ENCODE data around the gene SNAI1. TPM values are rescaled to one million over a fixed set of nuclear protein-coding genes. Genes with fewer than 3 reads are reported as not detected.
A peak's percentile ranks its signal among the peaks of the same experiment; 100 is the strongest.

SNAI1 gene
- total RNA-seq, 1 donor from 2014 or later, result 9.7 TPM

GRCh38 chr20:49978685-49979029 lies 4.1 kb upstream of the SNAI1 start:
- no peaks in the 10 kb centered on the region for H3K9me3 Mint-ChIP-seq
- peaks cover 16% of the 10 kb centered on the region for H3K4me1 Mint-ChIP-seq
- H3K36me3 Mint-ChIP-seq, result no peaks in the 10 kb centered on the region
- H3K27me3 Mint-ChIP-seq (ENCODE audit: low read depth), result peaks cover 35% of the 10 kb centered on the region
- DNase-seq (ENCODE audit: low spot score in 2 of 2, unreplicated experiment in 2 of 2), result no peak
- H3K4me3 Mint-ChIP-seq, result no peak overlapping the region
- no peak for TF ChIP-seq CTCF (IDR thresholded peaks at IDR 0.05; ENCODE audit: unreplicated experiment)
- H3K27ac Mint-ChIP-seq, result no peak overlapping the region

GRCh38 chr20:49979030-49979832 lies 3.5 kb upstream of the SNAI1 start:
- TF ChIP-seq CTCF (IDR thresholded peaks at IDR 0.05; ENCODE audit: unreplicated experiment), result peak; percentile 100
- peaks cover 20% of the 10 kb centered on the region for H3K4me1 Mint-ChIP-seq
- H3K9me3 Mint-ChIP-seq, result no peaks in the 10 kb centered on the region
- H3K27ac Mint-ChIP-seq, result no peak overlapping the region
- peaks cover 39% of the 10 kb centered on the region for H3K27me3 Mint-ChIP-seq (ENCODE audit: low read depth)
- peak overlapping the region; percentile 42 for H3K4me3 Mint-ChIP-seq
- no peaks in the 10 kb centered on the region for H3K36me3 Mint-ChIP-seq
- DNase-seq (ENCODE audit: low spot score in 2 of 2, unreplicated experiment in 2 of 2), result peak in 1 of 2 experiments; percentile 80

GRCh38 chr20:49980140-49981008 lies 2.4 kb upstream of the SNAI1 start:
- H3K4me1 Mint-ChIP-seq, result peaks cover 26% of the 10 kb centered on the region
- H3K36me3 Mint-ChIP-seq, result no peaks in the 10 kb centered on the region
- no peak overlapping the region for H3K27ac Mint-ChIP-seq
- TF ChIP-seq CTCF (IDR thresholded peaks at IDR 0.05; ENCODE audit: unreplicated experiment), result no peak
- no peak for DNase-seq (ENCODE audit: low spot score in 2 of 2, unreplicated experiment in 2 of 2)
- no peak overlapping the region for H3K4me3 Mint-ChIP-seq
- peaks cover 40% of the 10 kb centered on the region for H3K27me3 Mint-ChIP-seq (ENCODE audit: low read depth)
- H3K9me3 Mint-ChIP-seq, result no peaks in the 10 kb centered on the region

GRCh38 chr20:49981218-49982071 lies 1.3 kb upstream of the SNAI1 start:
- peaks cover 40% of the 10 kb centered on the region for H3K27me3 Mint-ChIP-seq (ENCODE audit: low read depth)
- H3K36me3 Mint-ChIP-seq, result no peaks in the 10 kb centered on the region
- no peak overlapping the region for H3K27ac Mint-ChIP-seq
- H3K9me3 Mint-ChIP-seq, result no peaks in the 10 kb centered on the region
- DNase-seq (ENCODE audit: low spot score in 2 of 2, unreplicated experiment in 2 of 2), result no peak
- no peak for TF ChIP-seq CTCF (IDR thresholded peaks at IDR 0.05; ENCODE audit: unreplicated experiment)
- H3K4me1 Mint-ChIP-seq, result peaks cover 27% of the 10 kb centered on the region
- peak overlapping the region; percentile 55 for H3K4me3 Mint-ChIP-seq

- Mint-ChIP-seq H3K27me3 (ENCODE audit: low read depth) (peaks cover 40% of the 10 kb centered on the region), H3K4me3 (peak overlapping the region; percentile 55), H3K9me3 (no peaks in the 10 kb centered on the region), H3K4me1 (peaks cover 29% of the 10 kb centered on the region), H3K27ac (peak overlapping the region; percentile 50), H3K36me3 (no peaks in the 10 kb centered on the region)
- no peak for TF ChIP-seq CTCF (IDR thresholded peaks at IDR 0.05; ENCODE audit: unreplicated experiment)
- DNase-seq (ENCODE audit: low spot score in 2 of 2, unreplicated experiment in 2 of 2), result no peak
These were observed 771 bp upstream of the SNAI1 start for GRCh38 chr20:49982072-49982345.
